ENCODE data around the gene UPF3B. TPM values are rescaled to one million over a fixed set of nuclear protein-coding genes. Genes with fewer than 3 reads are reported as not detected.

The UPF3B gene
- total and polyA plus RNA-seq, 10 of the 15 experiments (the other 5 are each of a cell fraction or from before 2014, with no cell fraction given), result 5.7 to 35.3 (median 22.1) TPM

- TF ChIP-seq E2F4 (IDR thresholded peaks at IDR 0.05; ENCODE audit: low read depth, low read length) (no peak), IRF5 (IDR thresholded peaks at IDR 0.05; ENCODE audit: borderline replicate concordance) (no peak), IKZF2 (IDR thresholded peaks at IDR 0.05) (no peak), CTCF (IDR thresholded peaks at IDR 0.05 in 2 of 3, conservative IDR thresholded peaks at IDR 0.05 in 1 of 3; ENCODE audit: control insufficient read depth in 2 of 3, extremely low read depth in 1 of 3, insufficient read depth in 1 of 3, low read depth in 3 of 3, low read length in 3 of 3) (peak; percentile 76 to 82 (median 77)), ZNF207 (IDR thresholded peaks at IDR 0.05; ENCODE audit: borderline replicate concordance) (no peak), ZNF274 (IDR thresholded peaks at IDR 0.05; ENCODE audit: insufficient read depth, insufficient read length) (no peak), MXI1 (IDR thresholded peaks at IDR 0.05; ENCODE audit: low read depth, low read length) (no peak), NR2C2 (IDR thresholded peaks at IDR 0.05; ENCODE audit: borderline replicate concordance, control insufficient read depth, insufficient read length, low read depth) (no peak), CEBPB (IDR thresholded peaks at IDR 0.05; ENCODE audit: borderline replicate concordance in 1 of 2, low read depth in 2 of 2, low read length in 2 of 2) (no peak), RELB (IDR thresholded peaks at IDR 0.05; ENCODE audit: low read depth) (no peak), RAD21 (IDR thresholded peaks at IDR 0.05; ENCODE audit: insufficient read depth, low read depth, low read length) (peak; percentile 76), YY1 (IDR thresholded peaks at IDR 0.05; ENCODE audit: low read depth, low read length) (peak; percentile 77), SREBF1 (IDR thresholded peaks at IDR 0.05; ENCODE audit: low read length) (no peak), HDGF (IDR thresholded peaks at IDR 0.05) (no peak), BCLAF1 (IDR thresholded peaks at IDR 0.05) (no peak)
These were observed 28.0 kb upstream of the UPF3B start (continued) for GRCh38 chrX:119880552-119881437.
